HCT116 (cell line): Measurements from ENCODE around the gene CPLANE2. TPM values are rescaled to one million over a fixed set of nuclear protein-coding genes. Genes with fewer than 3 reads are reported as not detected.

ENCODE experiments used
- ATAC-seq: fragments of 200-7000 bp; cut with Tn5 transposase; 2 replicates; pipeline ENCODE4 v1.9.1; 2020; ENCODE audit warnings: mild to moderate bottlenecking, moderate library complexity
- BruUV-seq: library from RNA; stranded (reverse); fragments of 400-500 nt; replicated peaks from 2 replicates; lab custom pipeline; 2021; lab: Mats Ljungman, UMichigan
- CTCF ChIA-PET: fragments of 300-600 bp; sonication (Branson Sonifier 250); formaldehyde crosslinking; loops from one replicate; lab custom pipeline; 2021; ENCODE audit warnings: antibody characterized with exemption; lab: Charles Lee
- POLR2A ChIA-PET: fragments of 300-600, 350-600 bp; sonication (Branson Sonifier 250); formaldehyde crosslinking; loops from one replicate; lab custom pipeline; 2021; ENCODE audit warnings: antibody characterized with exemption; lab: Charles Lee
- RAD21 ChIA-PET, 2 experiments: fragments of 300-600 bp; sonication (Branson Sonifier 250); formaldehyde crosslinking; loops; one replicate each; lab custom pipeline; 2023; ENCODE audit warnings: low total read pairs in 2 of 2; ENCODE audit not compliant: uncharacterized antibody in 2 of 2, unreplicated experiment in 2 of 2, low non-redundant PET in 1 of 2; lab: Charles Lee
- DNase-seq: peaks from one replicate; pipeline ENCODE4 v3.0.0-alpha.2; 2010; ENCODE audit warnings: low read depth, low spot score
- H2AFZ ChIP-seq: fragments of 200-600 bp; shearing (Covaris generic), sonication (generic); 2 replicates; pipeline ENCODE4 v1.6.1; 2017; ENCODE audit warnings: low read depth, mixed run types, mixed read lengths, antibody characterized with exemption, low read length; ENCODE audit not compliant: poor library complexity, severe bottlenecking
- H3K27ac ChIP-seq: 2 replicates; pipeline ENCODE4 v1.5.1; 2012; ENCODE audit warnings: low read depth, low read length
- H3K27me3 ChIP-seq: fragments of 200-600 bp; sonication (generic); 2 replicates; pipeline ENCODE4 v1.6.1; 2016; ENCODE audit warnings: mixed run types, low read length, mixed read lengths; ENCODE audit not compliant: insufficient read depth
- H3K36me3 ChIP-seq, 2 experiments: fragments of 200-500 bp in 1 of 2; fragments of 200-600 bp in 1 of 2; sonication (Bioruptor generic) in 1 of 2; sonication (generic) in 1 of 2; 2 replicates each; pipeline versions ENCODE4 v1.5.1 to v1.6.1; 2014 to 2016; ENCODE audit warnings: low read length in 2 of 2, inconsistent platforms in 1 of 2, mixed read lengths in 1 of 2, mixed run types in 1 of 2; ENCODE audit not compliant: insufficient read depth in 2 of 2, control insufficient read depth in 1 of 2
- H3K4me1 ChIP-seq, 2 experiments: fragments of 200-600 bp in 1 of 2; sonication (generic) in 1 of 2; 2 replicates each; pipeline versions ENCODE4 v1.5.1 to v1.6.1; 2012 to 2017; ENCODE audit warnings: low read length in 2 of 2, inconsistent platforms in 1 of 2, mild to moderate bottlenecking in 1 of 2, mixed read lengths in 1 of 2, mixed run types in 1 of 2, moderate library complexity in 1 of 2; ENCODE audit not compliant: insufficient read depth in 2 of 2, control insufficient read depth in 1 of 2
- H3K4me2 ChIP-seq: fragments of 200-600 bp; sonication (generic); 2 replicates; pipeline ENCODE4 v1.6.1; 2017; ENCODE audit warnings: mixed run types, low read length, mixed read lengths
- H3K4me3 ChIP-seq, 2 experiments: fragments of 200-600 bp in 1 of 2; sonication (generic) in 1 of 2; replicated peaks in 1 of 2; 2 replicates each; pipeline ENCODE4 v1.5.1; 2011 to 2016; ENCODE audit warnings: low read length in 2 of 2, control low read depth in 1 of 2, low read depth in 1 of 2, mild to moderate bottlenecking in 1 of 2, mixed read lengths in 1 of 2, mixed run types in 1 of 2
- H3K79me2 ChIP-seq: fragments of 200-600 bp; sonication (generic); 2 replicates; pipeline ENCODE4 v1.6.1; 2017; ENCODE audit warnings: mild to moderate bottlenecking, mixed run types, low read length, moderate library complexity, mixed read lengths; ENCODE audit not compliant: insufficient read depth
- H3K9ac ChIP-seq: fragments of 200-600 bp; sonication (generic); 2 replicates; pipeline ENCODE4 v1.6.1; 2016; ENCODE audit warnings: low read length, mixed read lengths
- H3K9me2 ChIP-seq: fragments of 200-600 bp; sonication (generic), shearing (Covaris generic); 2 replicates; pipeline ENCODE4 v1.6.1; 2017; ENCODE audit warnings: mixed run types, mild to moderate bottlenecking, moderate library complexity; ENCODE audit not compliant: insufficient read depth
- H3K9me3 ChIP-seq, 2 experiments: fragments of 200-500 bp in 1 of 2; fragments of 200-600 bp in 1 of 2; sonication (Bioruptor generic) in 1 of 2; sonication (generic) in 1 of 2; 2 replicates each; pipeline ENCODE4 v1.6.1; 2014 to 2017; ENCODE audit warnings: low read length in 2 of 2, mixed read lengths in 2 of 2, inconsistent platforms in 1 of 2, low read depth in 1 of 2, mild to moderate bottlenecking in 1 of 2, mixed run types in 1 of 2, moderate library complexity in 1 of 2; ENCODE audit not compliant: control insufficient read depth in 1 of 2, insufficient read depth in 1 of 2
- H4K20me1 ChIP-seq: fragments of 200-600 bp; sonication (generic), shearing (Covaris generic); 2 replicates; pipeline ENCODE4 v1.6.1; 2017; ENCODE audit warnings: mixed run types, mild to moderate bottlenecking, moderate library complexity; ENCODE audit not compliant: insufficient read depth
- ATF3 ChIP-seq: IDR thresholded peaks from 2 replicates; pipeline ENCODE4 v1.6.1; 2012
- CTCF ChIP-seq, 3 experiments: fragments of 200-600 bp in 1 of 3; sonication (generic) in 1 of 3; IDR thresholded peaks in 2 of 3; conservative IDR thresholded peaks in 1 of 3; 2 replicates each; pipeline ENCODE4 v1.5.1; 2012 to 2017; ENCODE audit warnings: low read depth in 2 of 3, low read length in 2 of 3, antibody characterized with exemption in 1 of 3, borderline replicate concordance in 1 of 3, control low read depth in 1 of 3, mild to moderate bottlenecking in 1 of 3, mixed read lengths in 1 of 3, mixed run types in 1 of 3, moderate library complexity in 1 of 3; ENCODE audit not compliant: insufficient read depth in 1 of 3
- EGR1 ChIP-seq: IDR thresholded peaks from 2 replicates; pipeline ENCODE4 v1.6.1; 2012; ENCODE audit warnings: low read depth
- ELF1 ChIP-seq: IDR thresholded peaks from 2 replicates; pipeline ENCODE4 v1.6.1; 2012; ENCODE audit warnings: low read depth, borderline replicate concordance
- EZH2 ChIP-seq: fragments of 200-600 bp; sonication (generic); IDR thresholded peaks from 2 replicates; pipeline ENCODE4 v1.6.1; 2017; ENCODE audit warnings: antibody characterized with exemption, mixed run types
- EZH2phosphoT487 ChIP-seq: fragments of 200-600 bp; IDR thresholded peaks from 2 replicates; pipeline ENCODE4 v1.6.1; 2018; ENCODE audit warnings: antibody characterized with exemption, borderline replicate concordance
- FOSL1 ChIP-seq: IDR thresholded peaks from 2 replicates; pipeline ENCODE4 v1.6.1; 2012; ENCODE audit warnings: low read depth
- MAX ChIP-seq: IDR thresholded peaks from 2 replicates; pipeline ENCODE4 v1.6.1; 2012
- POLR2A ChIP-seq: IDR thresholded peaks from 2 replicates; pipeline ENCODE4 v1.7.0; 2011; ENCODE audit warnings: borderline replicate concordance; ENCODE audit not compliant: insufficient read depth, insufficient read length; ENCODE audit errors: extremely low read depth
- POLR2AphosphoS5 ChIP-seq: IDR thresholded peaks from 2 replicates; pipeline ENCODE4 v1.6.1; 2011; ENCODE audit warnings: mild to moderate bottlenecking, low read depth, low read length, moderate library complexity
- SIN3A ChIP-seq: IDR thresholded peaks from 2 replicates; pipeline ENCODE4 v1.6.1; 2012; ENCODE audit warnings: low read depth
- SP1 ChIP-seq: IDR thresholded peaks from 2 replicates; pipeline ENCODE4 v1.6.1; 2012; ENCODE audit warnings: low read depth
- SRF ChIP-seq: IDR thresholded peaks from 2 replicates; pipeline ENCODE4 v1.6.1; 2012; ENCODE audit warnings: low read depth
- YY1 ChIP-seq: IDR thresholded peaks from 2 replicates; pipeline ENCODE4 v1.6.1; 2011; ENCODE audit warnings: low read length, low read depth, moderate library complexity, mild to moderate bottlenecking; ENCODE audit not compliant: insufficient replicate concordance; ENCODE audit errors: extremely low read depth
- ZBTB33 ChIP-seq: IDR thresholded peaks from 2 replicates; pipeline ENCODE4 v1.6.1; 2011; ENCODE audit warnings: mild to moderate bottlenecking, low read length, moderate library complexity; ENCODE audit not compliant: insufficient replicate concordance; ENCODE audit errors: extremely low read depth
- ZFX ChIP-seq: fragments of 450-650 bp; IDR thresholded peaks from 2 replicates; pipeline ENCODE4 v1.6.1; 2017
- ZNF274 ChIP-seq: fragments of 200-500 bp; sonication (Bioruptor generic); IDR thresholded peaks from 2 replicates; pipeline ENCODE4 v1.6.1; 2014; ENCODE audit warnings: mild to moderate bottlenecking, low read depth, low read length, inconsistent platforms
- intact Hi-C: fragments of 100-400 bp; cut with micrococcal nuclease; formaldehyde crosslinking; loops from 2 replicates; pipeline ENCODE4 v1.10.0; 2022
- total RNA-seq: library from RNA; stranded (reverse); gene quantifications from one replicate; pipeline ENCODE4 v1.2.1, GENCODE V29; 2021; ENCODE audit not compliant: unreplicated experiment

CPLANE2 gene
- total RNA-seq, 1 experiment from 2014 or later: 8.1 TPM

- H3K9me2 ChIP-seq: no peaks in the 10 kb centered on the region
- H3K79me2 ChIP-seq: no peaks in the 10 kb centered on the region
- no peaks in the 10 kb centered on the region for H3K9me3 ChIP-seq
- H2AFZ ChIP-seq: no peak overlapping the region
- POLR2A ChIA-PET: no interaction called here
- peak overlapping the region; percentile 19 for H3K4me2 ChIP-seq
- H3K27ac ChIP-seq: no peak overlapping the region
- no peak for ATAC-seq
- H3K4me1 ChIP-seq: peaks cover 27 to 41% of the 10 kb centered on the region in 2 experiments
- H3K27me3 ChIP-seq: no peaks in the 10 kb centered on the region
- RAD21 ChIA-PET: interaction anchor here (0.7 to 6.2 kb wide), 4 partner anchors 108 to 345 kb away, joined by 4 to 26 read pairs (median 7); no protein-coding TSS in a partner anchor
- no TSS peak for BruUV-seq
- DNase-seq: no peak
- no peaks in the 10 kb centered on the region for H4K20me1 ChIP-seq
- intact Hi-C loops: loop anchor here (2.0 to 10.0 kb wide), 3 partner anchors 52 to 185 kb away; partner anchors contain the start of gene SRARP
- TF ChIP-seq ATF3: no peak
- TF ChIP-seq EZH2: no peak
- no peak for TF ChIP-seq SIN3A
- no peak for TF ChIP-seq SRF
- TF ChIP-seq POLR2AphosphoS5: no peak
- no peak for TF ChIP-seq FOSL1
- TF ChIP-seq ZNF274: no peak
- no peak for TF ChIP-seq ZBTB33
- no peak for TF ChIP-seq ZFX
- no peak for TF ChIP-seq EZH2phosphoT487
- no peak for TF ChIP-seq MAX
- no peak for TF ChIP-seq YY1
- TF ChIP-seq CTCF (IDR thresholded peaks at IDR 0.05 in 2 of 3, conservative IDR thresholded peaks at IDR 0.05 in 1 of 3; ENCODE audit: borderline replicate concordance in 1 of 3, insufficient read depth in 1 of 3, low read depth in 2 of 3, low read length in 2 of 3): no peak
- TF ChIP-seq ELF1: no peak
- TF ChIP-seq EGR1: no peak
- TF ChIP-seq SP1: no peak
- TF ChIP-seq POLR2A: no peak
- TF ChIP-seq, all 23 proteins: peak for 0
- Histone ChIP-seq H3K9ac (peak overlapping the region; percentile 49; the same call in 1 of the 2 replicates), H3K4me3 (no peak overlapping the region), H3K36me3 (no peaks in the 10 kb centered on the region)
- CTCF ChIA-PET: interaction anchor here (0.6 to 10.3 kb wide), 5 partner anchors 27 to 431 kb away, joined by 3 to 222 read pairs (median 5); no protein-coding TSS in a partner anchor
These were observed 46.9 kb downstream of the CPLANE2 start for GRCh38 chr1:16189921-16190621.
